ENCODE results near the gene ATG9A. TPM values are rescaled to one million over a fixed set of nuclear protein-coding genes. Genes with fewer than 3 reads are reported as not detected.
A peak's percentile ranks its signal among the peaks of the same experiment; 100 is the strongest.

Gene ATG9A
- total RNA-seq (10 to 100 TPM; 49.1 TPM), polyA plus RNA-seq (10 to 100 TPM; 22.5 to 36.1 TPM)
- long read RNA-seq, donor 1, full-length matches to known transcripts = 11 of 11 reads
- long read RNA-seq, donor 1, partial matches to known transcripts = 0 of 11 reads
- long read RNA-seq, donor 1, other reads (novel, unspliced or antisense) = 0 of 11 reads
- long read RNA-seq, donor 2 = 0 reads
- long read RNA-seq, donor 3 = 0 reads
- long read RNA-seq, donor 4, partial matches to known transcripts = 0 of 2 reads
- long read RNA-seq, donor 4, other reads (novel, unspliced or antisense) = 0 of 2 reads
- long read RNA-seq, donor 5, full-length matches to known transcripts = 3 of 3 reads
- long read RNA-seq, donor 5, partial matches to known transcripts = 0 of 3 reads
- long read RNA-seq, donor 5, other reads (novel, unspliced or antisense) = 0 of 3 reads

GRCh38 chr2:219229305-219230058 lies at the start of gene ATG9A, which contains the start of gene ANKZF1:
ATG9A (minus strand) TSS chr2:219229636; CDS start chr2:219228024, 1,612 bp downstream.
ANKZF1 (plus strand) TSS chr2:219229806; CDS start chr2:219230258, 452 bp downstream.
- peak within 1 kb of the TSS; percentile 77 to 85 for H3K9ac ChIP-seq (ENCODE audit: insufficient read depth in 1 of 2, low read length in 2 of 2)
- H3K27ac ChIP-seq (ENCODE audit: low read depth in 1 of 2, low read length in 1 of 2) = peak within 1 kb of the TSS; percentile 95 to 98
- DNase-seq (peak; percentile 99), ATAC-seq (ENCODE audit: insufficient read depth, low FRiP score) (peak; percentile 99)
- 0% methylated on average over 78 to 80 of the region's 80 CpGs for WGBS, 2 donors
- no peaks in the 10 kb centered on the region for H3K9me3 ChIP-seq (ENCODE audit: control insufficient read depth in 4 of 4, insufficient read depth in 3 of 4, low read length in 3 of 4)
- TF ChIP-seq CTCF (IDR thresholded peaks at IDR 0.05; ENCODE audit: control extremely low read depth, extremely low read depth) = no peak
- no peaks in the 10 kb centered on the region for H3K27me3 ChIP-seq (ENCODE audit: control insufficient read depth in 3 of 3, insufficient read depth in 3 of 3, low read length in 2 of 3)
- peaks cover 22 to 34% (median 26%) of the 10 kb centered on the region in 4 donors for H3K36me3 ChIP-seq (ENCODE audit: control insufficient read depth in 4 of 4, insufficient read depth in 4 of 4, low read length in 4 of 4)
- H3K4me1 ChIP-seq (ENCODE audit: control insufficient read depth in 5 of 5, insufficient read depth in 5 of 5, low read length in 5 of 5) = peaks cover 4 to 26% (median 9%) of the 10 kb centered on the region in 5 donors
- peak within 1 kb of the TSS; percentile 87 for H3K4me3 ChIP-seq

- Histone ChIP-seq H3K36me3 (ENCODE audit: control insufficient read depth in 4 of 4, insufficient read depth in 4 of 4, low read length in 4 of 4) (peaks cover 0 to 20% (median 19%) of the 10 kb centered on the region in 4 donors), H3K27me3 (ENCODE audit: control insufficient read depth in 3 of 3, insufficient read depth in 3 of 3, low read length in 2 of 3) (no peaks in the 10 kb centered on the region), H3K4me3 (peak overlapping the region; percentile 20), H3K9ac (ENCODE audit: insufficient read depth in 1 of 2, low read length in 2 of 2) (peak overlapping the region; percentile 78 to 86), H3K9me3 (ENCODE audit: control insufficient read depth in 4 of 4, insufficient read depth in 3 of 4, low read length in 3 of 4) (no peaks in the 10 kb centered on the region), H3K4me1 (ENCODE audit: control insufficient read depth in 5 of 5, insufficient read depth in 5 of 5, low read length in 5 of 5) (peaks cover 8 to 20% (median 10%) of the 10 kb centered on the region in 5 donors), H3K27ac (ENCODE audit: low read depth in 1 of 2, low read length in 1 of 2) (peak overlapping the region; percentile 86 to 89)
- WGBS, 2 donors = 12 to 14% methylated on average over 9 of the region's 9 CpGs
- no peak for DNase-seq
- no peak for ATAC-seq (ENCODE audit: insufficient read depth, low FRiP score)
- no peak for TF ChIP-seq CTCF (IDR thresholded peaks at IDR 0.05; ENCODE audit: control extremely low read depth, extremely low read depth)
These were observed 49.3 kb upstream of the ATG9A start for GRCh38 chr2:219278655-219279150.

GRCh38 chr2:219277703-219278654 lies 48.5 kb upstream of the ATG9A start:
- Histone ChIP-seq H3K36me3 (ENCODE audit: control insufficient read depth in 4 of 4, insufficient read depth in 4 of 4, low read length in 4 of 4) (peaks cover 0 to 18% (median 15%) of the 10 kb centered on the region in 4 donors), H3K9ac (ENCODE audit: insufficient read depth in 1 of 2, low read length in 2 of 2) (peak overlapping the region in 1 of 2 donors; percentile 86), H3K9me3 (ENCODE audit: control insufficient read depth in 4 of 4, insufficient read depth in 3 of 4, low read length in 3 of 4) (no peaks in the 10 kb centered on the region), H3K4me3 (no peak overlapping the region), H3K27ac (ENCODE audit: low read depth in 1 of 2, low read length in 1 of 2) (peak overlapping the region; percentile 86 to 89), H3K4me1 (ENCODE audit: control insufficient read depth in 5 of 5, insufficient read depth in 5 of 5, low read length in 5 of 5) (peaks cover 8 to 20% (median 10%) of the 10 kb centered on the region in 5 donors), H3K27me3 (ENCODE audit: control insufficient read depth in 3 of 3, insufficient read depth in 3 of 3, low read length in 2 of 3) (no peaks in the 10 kb centered on the region)
- ATAC-seq (ENCODE audit: insufficient read depth, low FRiP score) (peak; percentile 29), DNase-seq (peak; percentile 79 to 86 (median 84))
- 26% methylated on average over 25 of the region's 25 CpGs for WGBS, 2 donors
- peak; percentile 91 for TF ChIP-seq CTCF (IDR thresholded peaks at IDR 0.05; ENCODE audit: control extremely low read depth, extremely low read depth)
